ENCODE data around the gene PVALB. TPM values are rescaled to one million over a fixed set of nuclear protein-coding genes. Genes with fewer than 3 reads are reported as not detected.

The PVALB gene
- total RNA-seq, 1 donor from 2014 or later: not detected

DNA sequence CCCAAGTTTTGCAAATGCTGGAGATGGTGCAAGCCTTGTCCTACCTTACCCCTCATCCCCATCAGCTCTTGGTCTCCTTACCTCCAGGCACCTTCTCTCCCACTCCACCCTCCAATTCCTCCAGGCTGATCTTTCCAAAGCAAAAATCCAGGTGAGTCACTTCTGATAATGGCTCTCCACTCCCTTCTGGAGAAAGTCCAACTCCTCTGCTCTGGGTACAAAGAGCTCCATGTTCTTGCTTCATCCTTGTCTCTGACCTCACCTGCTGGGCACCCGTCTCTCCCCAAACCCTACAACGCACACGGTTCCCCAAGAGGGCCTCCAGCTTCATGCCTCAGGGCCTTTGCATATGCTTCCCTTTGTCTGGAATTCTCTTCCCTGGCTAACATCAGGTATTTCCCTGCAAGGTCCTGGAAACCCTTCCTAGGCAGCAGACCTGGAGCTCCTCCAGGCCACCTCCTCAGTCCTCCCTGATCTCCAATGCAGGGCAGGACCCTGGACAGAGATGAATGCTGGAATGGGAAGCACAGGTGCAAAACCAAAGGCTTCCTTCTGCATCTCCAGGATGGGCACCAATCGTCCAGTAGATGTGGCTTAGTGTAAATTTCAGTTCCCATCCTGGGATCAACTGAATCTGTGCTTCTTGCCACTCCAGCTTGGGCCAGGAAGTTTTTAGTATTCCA lies 63.6 kb downstream of the PVALB start:
- intact Hi-C loops (cut with DNase I): no loop called here
- DNase-seq: no peak

More for the DNA sequence above, 63.6 kb downstream of the PVALB start:
- no peak for ATAC-seq (ENCODE audit: poor library complexity)

Other genes with a start within 250 kb of the PVALB start
- not detected for gene CACNG2, start 113.3 kb downstream of the PVALB start, total RNA-seq
- 28.6 TPM for gene IFT27, start 40.9 kb downstream of the PVALB start, total RNA-seq
- gene NCF4, start 44.0 kb upstream of the PVALB start, total RNA-seq: 7.1 TPM
- gene CSF2RB, start 96.6 kb upstream of the PVALB start, total RNA-seq: 2.2 TPM
- 63.5 TPM for gene TST, start 202.4 kb upstream of the PVALB start, total RNA-seq
- gene MPST, start 202.7 kb upstream of the PVALB start, total RNA-seq: 60.3 TPM
- 8.9 TPM for gene KCTD17, start 234.7 kb upstream of the PVALB start, total RNA-seq

All from Right ventricle myocardium superior (tissue), 1 donor.